Esophagus muscularis mucosa (tissue), 4 donors: ENCODE measurements around the gene FNIP1. TPM values are rescaled to one million over a fixed set of nuclear protein-coding genes. Genes with fewer than 3 reads are reported as not detected.

ENCODE experiments used
- DNase-seq: peaks from one replicate; pipeline ENCODE4 v3.0.0-alpha.2; 2017; ENCODE audit errors: extremely low spot score
- H3K27ac ChIP-seq, 4 donors: fragments of 200-600 bp; sonication (generic); replicated peaks in 1 of 4; 1 replicate in 3 of 4; 2 replicates in 1 of 4; pipeline ENCODE4 v1.5.1; 2016 to 2019; ENCODE audit warnings: mild to moderate bottlenecking in 1 of 4
- H3K27me3 ChIP-seq, 4 donors: fragments of 200-600 bp; sonication (generic); one replicate each; pipeline versions ENCODE4 v1.5.1 to v1.6.0; 2016 to 2019
- H3K36me3 ChIP-seq, 4 donors: fragments of 200-600 bp; sonication (generic); one replicate each; pipeline ENCODE4 v1.5.1; 2016 to 2019
- H3K4me1 ChIP-seq, 4 donors: fragments of 200-600 bp; sonication (generic); one replicate each; pipeline ENCODE4 v1.5.1; 2016 to 2019
- H3K4me3 ChIP-seq, 4 donors: fragments of 200-600 bp; sonication (generic); 1 replicate in 2 of 4; 2 replicates in 2 of 4; pipeline ENCODE4 v1.5.1; 2016 to 2019; ENCODE audit warnings: mild to moderate bottlenecking in 4 of 4, moderate library complexity in 1 of 4
- H3K9me3 ChIP-seq, 4 donors: fragments of 200-600 bp; sonication (generic); 1 replicate in 3 of 4; 2 replicates in 1 of 4; pipeline ENCODE4 v1.5.1; 2016 to 2019
- CTCF ChIP-seq, 3 experiments: fragments of 200-600 bp in 2 of 3; fragments of 450-650 bp in 1 of 3; sonication (generic) in 2 of 3; IDR thresholded peaks; one replicate each; pipeline ENCODE4 v1.5.1; 2017 to 2019; ENCODE audit warnings: antibody characterized with exemption in 3 of 3, mild to moderate bottlenecking in 2 of 3, moderate library complexity in 1 of 3
- EP300 ChIP-seq: sonication (generic); formaldehyde crosslinking; IDR thresholded peaks from one replicate; pipeline ENCODE4 v1.6.1; 2017; ENCODE audit warnings: antibody characterized with exemption
- POLR2A ChIP-seq: fragments of 450-650 bp; IDR thresholded peaks from one replicate; pipeline ENCODE4 v1.6.1; 2017; ENCODE audit warnings: antibody characterized with exemption, moderate library complexity, mild to moderate bottlenecking, low read depth
- POLR2AphosphoS5 ChIP-seq, 2 donors: sonication (generic); formaldehyde crosslinking; IDR thresholded peaks; one replicate each; pipeline ENCODE4 v1.6.1; 2017; ENCODE audit warnings: antibody characterized with exemption in 2 of 2
- WGBS: methylation state at CpG from one replicate; pipeline ENCODE4 v1.1.5; 2018; 5-methylcytosine and 5-hydroxymethylcytosine counted together
- intact Hi-C: fragments of 100-400 bp; cut with DNase I; formaldehyde crosslinking; loops from one replicate; pipeline ENCODE4 v1.15.1; 2023
- total RNA-seq, 4 donors: library from RNA; depleted of rRNA; stranded (reverse); fragments of >200 nt; gene quantifications; one replicate each; pipeline versions ENCODE4 v1.1.0 to v1.2.1, GENCODE V29; 2016

The FNIP1 gene
- total RNA-seq, 4 donors from 2014 or later, result 36.6 to 52.7 (median 50.1) TPM

- H3K27ac ChIP-seq, result no peak overlapping the region
- no peak for DNase-seq
- no peaks in the 10 kb centered on the region for H3K27me3 ChIP-seq
Observed at GRCh38 chr5:131756942-131757341, 39.9 kb downstream of the FNIP1 start.

GRCh38 chr5:131754363-131754762, 42.5 kb downstream of the FNIP1 start:
- no peaks in the 10 kb centered on the region for H3K27me3 ChIP-seq
- 86% methylated on average over 1 of the region's 1 CpG for WGBS
- no peak for DNase-seq
- H3K4me3 ChIP-seq, result no peak overlapping the region
- TF ChIP-seq POLR2A (no peak), CTCF (IDR thresholded peaks at IDR 0.05) (no peak), EP300 (no peak), POLR2AphosphoS5 (IDR thresholded peaks at IDR 0.05) (no peak)
- no peaks in the 10 kb centered on the region for H3K36me3 ChIP-seq
- H3K4me1 ChIP-seq, result peaks cover 18 to 57% (median 49%) of the 10 kb centered on the region in 4 donors
- H3K9me3 ChIP-seq, result no peaks in the 10 kb centered on the region
- H3K27ac ChIP-seq, result no peak overlapping the region
- intact Hi-C loops, result no loop called here

More at GRCh38 chr5:131756942-131757341, 39.9 kb downstream of the FNIP1 start:
- intact Hi-C loops, result no loop called here
- Histone ChIP-seq H3K36me3 (no peaks in the 10 kb centered on the region), H3K4me3 (no peak overlapping the region), H3K4me1 (peaks cover 26 to 64% (median 53%) of the 10 kb centered on the region in 4 donors), H3K9me3 (no peaks in the 10 kb centered on the region)
- TF ChIP-seq CTCF (IDR thresholded peaks at IDR 0.05) (no peak), POLR2AphosphoS5 (IDR thresholded peaks at IDR 0.05) (no peak), EP300 (no peak)
- WGBS, result 49% methylated on average over 1 of the region's 1 CpG

GRCh38 chr5:131751506-131751905, 45.3 kb downstream of the FNIP1 start:
- Histone ChIP-seq H3K9me3 (no peaks in the 10 kb centered on the region), H3K36me3 (no peaks in the 10 kb centered on the region), H3K4me3 (no peak overlapping the region), H3K27me3 (no peaks in the 10 kb centered on the region), H3K27ac (no peak overlapping the region), H3K4me1 (peaks cover 8 to 39% (median 25%) of the 10 kb centered on the region in 4 donors)
- intact Hi-C loops, result no loop called here
- DNase-seq, result no peak
- 90% methylated on average over 2 of the region's 2 CpGs for WGBS
- no peak for TF ChIP-seq POLR2A
- TF ChIP-seq POLR2AphosphoS5 (IDR thresholded peaks at IDR 0.05), result no peak
- TF ChIP-seq CTCF (IDR thresholded peaks at IDR 0.05), result no peak
- no peak for TF ChIP-seq EP300

GRCh38 chr5:131749723-131750470, 46.9 kb downstream of the FNIP1 start:
- Histone ChIP-seq H3K36me3 (no peaks in the 10 kb centered on the region), H3K4me1 (peaks cover 8 to 32% (median 21%) of the 10 kb centered on the region in 4 donors), H3K9me3 (no peaks in the 10 kb centered on the region), H3K27me3 (no peaks in the 10 kb centered on the region), H3K27ac (no peak overlapping the region), H3K4me3 (no peak overlapping the region)
- WGBS, result 96% methylated on average over 7 of the region's 7 CpGs
- no peak for TF ChIP-seq POLR2A
- no peak for TF ChIP-seq POLR2AphosphoS5 (IDR thresholded peaks at IDR 0.05)
- TF ChIP-seq CTCF (IDR thresholded peaks at IDR 0.05), result no peak
- no peak for TF ChIP-seq EP300
- DNase-seq, result no peak
- intact Hi-C loops, result no loop called here

- WGBS, result 96% methylated on average over 7 of the region's 7 CpGs
- no peak overlapping the region for H3K27ac ChIP-seq
- no peak for DNase-seq
- H3K4me3 ChIP-seq, result no peak overlapping the region
- H3K4me1 ChIP-seq, result peaks cover under 1 to 24% (median 14%) of the 10 kb centered on the region in 4 donors
- H3K9me3 ChIP-seq, result no peaks in the 10 kb centered on the region
- no peaks in the 10 kb centered on the region for H3K27me3 ChIP-seq
- TF ChIP-seq POLR2A (no peak), EP300 (no peak), POLR2AphosphoS5 (IDR thresholded peaks at IDR 0.05) (no peak), CTCF (IDR thresholded peaks at IDR 0.05) (no peak)
- intact Hi-C loops, result no loop called here
- H3K36me3 ChIP-seq, result peaks cover 0 to 4% (median 0%) of the 10 kb centered on the region in 4 donors
Observed at GRCh38 chr5:131749138-131749537, 47.7 kb downstream of the FNIP1 start.
